Ureter (tissue), 1 donor: Measurements from ENCODE around the gene GCM1. TPM values are rescaled to one million over a fixed set of nuclear protein-coding genes. Genes with fewer than 3 reads are reported as not detected.

Source experiments
- DNase-seq: peaks from one replicate; pipeline ENCODE4 v3.0.0-alpha.2; 2020; ENCODE audit warnings: low spot score
- total RNA-seq: library from RNA; stranded (reverse); gene quantifications from one replicate; pipeline ENCODE4 v1.2.4, GENCODE V29; 2023
- donor health status: DM: yes; HTN: yes; CAD: no.

The GCM1 gene
- total RNA-seq, 1 donor from 2014 or later: not detected

DNA sequence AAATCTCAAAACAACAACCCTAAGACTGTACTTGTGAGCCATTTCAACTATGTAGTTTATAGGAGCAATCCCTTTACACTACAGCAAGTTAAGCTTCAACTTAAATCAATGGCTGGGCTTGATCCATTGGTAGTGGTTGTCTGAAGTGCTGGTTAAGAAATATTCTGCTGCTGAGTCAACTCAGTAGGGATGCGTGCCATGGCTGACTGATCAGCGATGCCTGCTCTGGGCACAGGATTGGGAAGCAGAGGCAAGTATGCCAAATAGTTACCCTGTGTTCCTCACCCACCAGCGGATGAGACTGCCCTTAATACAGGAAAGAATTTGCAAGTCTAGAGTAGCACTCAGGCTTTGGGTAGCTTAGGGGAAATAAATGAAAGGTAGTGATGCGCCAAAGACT lies 41.5 kb downstream of the GCM1 start:
- no peak for DNase-seq

DNA sequence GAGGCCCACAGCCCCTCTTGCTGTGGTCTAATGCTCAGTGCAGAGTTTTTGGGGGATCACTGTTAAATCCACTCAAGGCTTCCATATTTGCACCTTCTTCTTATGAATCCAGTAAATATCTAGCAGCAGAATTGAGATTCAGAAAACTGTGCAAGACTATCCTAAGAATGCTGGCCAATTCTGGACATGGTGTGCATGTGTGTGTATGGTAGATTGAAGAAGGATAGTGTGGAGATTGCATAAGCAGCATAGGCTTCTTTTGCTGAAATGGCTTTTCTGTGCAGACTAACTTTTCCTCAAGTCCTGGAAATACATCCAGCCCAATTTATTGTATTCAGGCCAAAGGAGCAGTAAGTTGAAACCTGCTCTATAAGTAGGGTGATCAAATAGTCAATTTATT lies 43.7 kb downstream of the GCM1 start:
- DNase-seq: no peak

DNA sequence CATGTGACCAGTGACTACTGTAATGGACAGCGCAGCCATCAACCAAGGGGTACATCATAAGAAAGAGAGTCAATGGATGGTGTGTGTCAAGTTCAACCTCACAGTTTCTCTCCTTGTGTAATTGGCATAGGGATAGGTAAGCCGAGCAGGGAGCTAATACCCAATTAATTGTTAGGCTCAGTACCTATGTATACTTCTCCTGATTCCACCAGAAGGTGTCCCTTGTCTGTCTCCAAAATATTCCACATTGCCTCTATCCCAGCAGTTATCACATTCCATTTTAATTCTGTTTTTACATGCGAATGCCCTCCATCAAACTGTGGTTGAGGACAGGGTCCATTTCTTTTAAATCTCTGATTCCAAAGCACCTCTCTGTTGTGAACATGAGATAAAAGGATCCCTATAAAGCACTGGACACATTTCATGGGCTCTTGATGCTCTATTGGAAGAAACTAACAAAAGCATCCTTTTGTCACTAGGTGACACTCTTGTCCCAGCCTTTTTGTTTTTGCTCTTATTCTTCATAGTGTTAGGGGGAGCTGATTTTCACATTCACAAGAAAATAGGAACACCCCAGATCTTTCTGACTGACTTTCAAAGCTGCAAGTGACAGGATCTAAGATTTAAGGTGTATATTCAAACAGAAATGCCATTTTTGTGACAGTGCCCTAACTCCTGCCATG lies 44.5 kb downstream of the GCM1 start:
- no peak for DNase-seq

DNA sequence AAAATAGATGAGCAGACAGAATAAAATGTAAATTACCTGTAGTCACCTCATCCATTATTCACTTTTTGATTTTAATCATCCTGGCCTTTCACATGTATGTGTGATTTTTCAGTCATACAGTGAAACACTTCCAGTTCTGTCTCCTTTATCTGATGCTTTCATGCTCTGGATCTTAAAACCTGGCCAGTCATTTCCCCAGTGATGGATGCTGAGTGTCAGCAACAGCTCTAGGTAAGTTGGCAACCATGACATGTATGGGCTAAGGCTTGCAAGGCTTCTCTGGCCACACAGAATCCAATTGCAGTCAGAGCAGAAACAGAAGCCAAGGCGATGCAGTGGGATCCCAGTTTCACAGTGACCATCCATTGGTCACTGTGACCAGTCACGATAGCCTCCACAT lies 47.6 kb downstream of the GCM1 start:
- no peak for DNase-seq

DNA sequence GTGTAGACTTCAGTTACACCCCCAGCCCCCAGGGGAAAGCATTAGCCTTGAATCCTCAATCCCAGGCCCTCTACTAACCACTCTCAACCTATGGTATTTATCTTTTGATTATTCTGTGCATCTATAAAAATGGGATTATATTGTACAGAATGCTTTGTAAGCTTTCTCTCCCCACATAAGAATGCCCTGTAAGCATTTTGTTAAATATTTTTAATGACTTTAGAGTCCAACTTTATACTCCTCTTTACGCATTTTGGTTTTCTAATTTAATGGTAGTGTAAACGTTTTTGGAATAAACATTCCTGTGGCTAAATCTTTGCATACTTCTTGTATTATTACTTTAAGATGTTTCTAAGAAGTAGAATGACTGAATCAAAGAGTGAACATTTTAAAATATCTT lies 48.1 kb downstream of the GCM1 start:
- no peak for DNase-seq

DNA sequence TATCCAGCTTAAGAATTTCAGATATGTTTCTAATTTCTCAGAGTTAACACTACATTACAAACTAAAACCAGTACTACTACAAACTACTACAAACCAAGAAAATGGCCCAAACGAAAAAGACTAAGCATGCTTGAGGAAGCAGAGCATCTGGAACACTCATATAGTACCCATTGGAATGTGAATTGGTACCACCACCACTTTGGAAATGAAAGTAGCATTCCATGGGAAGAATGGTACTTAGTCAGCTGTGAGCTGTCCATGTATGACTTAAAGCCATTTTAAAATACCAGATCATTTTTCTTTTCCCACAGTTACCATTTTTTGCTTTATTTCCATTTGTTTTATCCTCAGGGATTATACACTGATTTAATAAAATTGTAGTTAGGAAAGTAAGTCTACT lies 52.9 kb downstream of the GCM1 start:
- DNase-seq: no peak

DNA sequence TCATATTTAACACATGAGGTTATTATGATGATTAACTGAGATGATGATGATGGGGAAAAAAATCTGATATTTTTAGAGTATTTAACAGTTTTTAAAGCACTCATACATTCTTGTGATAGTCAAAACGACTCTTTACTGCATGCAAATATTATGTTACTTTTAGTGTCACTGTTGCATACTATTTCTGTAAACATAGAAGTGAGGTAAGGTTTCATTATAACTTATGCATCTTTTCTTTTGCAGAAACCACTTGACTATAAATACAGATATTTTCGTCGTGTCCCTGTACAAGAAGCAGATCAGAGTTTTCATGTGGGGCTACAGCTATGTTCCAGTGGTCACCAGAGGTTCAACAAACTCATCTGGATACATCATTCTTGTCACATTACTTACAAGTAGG lies 53.4 kb downstream of the GCM1 start:
- DNase-seq: no peak

DNA sequence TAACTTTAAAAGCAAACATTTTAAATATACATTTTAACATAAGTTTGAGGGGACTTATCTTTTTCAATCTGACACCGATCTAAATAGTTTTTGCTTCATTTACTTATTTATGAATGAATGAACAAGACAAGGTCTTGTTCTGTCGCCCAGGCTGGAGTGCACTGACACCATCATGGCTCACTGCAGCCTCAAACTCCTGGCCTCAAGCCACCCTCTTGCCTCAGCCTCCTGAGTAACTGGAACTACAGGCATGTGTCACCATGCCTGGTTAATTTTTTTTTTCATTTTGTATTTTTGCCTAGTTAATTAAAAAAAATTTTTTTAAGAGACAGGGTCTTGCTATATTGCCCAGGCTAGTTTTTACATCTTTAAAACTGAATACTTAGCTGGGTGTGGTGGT lies 58.1 kb downstream of the GCM1 start:
- no peak for DNase-seq

DNA sequence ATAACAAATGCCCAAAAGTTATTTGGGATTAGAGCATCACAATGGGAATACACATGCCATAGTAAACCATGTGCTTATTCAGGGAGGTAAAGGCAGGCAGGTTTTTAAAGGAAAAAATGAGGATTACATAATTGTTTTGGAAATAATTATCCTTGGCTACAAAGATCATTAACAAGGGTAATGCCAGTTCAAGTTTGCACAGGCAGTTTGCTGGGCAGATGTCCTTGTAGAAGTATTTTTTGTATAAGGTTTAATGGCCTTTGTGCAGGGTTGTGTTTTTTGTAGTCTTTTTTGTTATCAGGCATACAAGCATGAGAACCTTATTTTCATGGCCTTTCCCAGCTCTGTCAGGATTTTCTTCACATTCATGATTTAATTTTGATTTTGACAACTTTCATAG lies 58.7 kb downstream of the GCM1 start:
- no peak for DNase-seq

DNA sequence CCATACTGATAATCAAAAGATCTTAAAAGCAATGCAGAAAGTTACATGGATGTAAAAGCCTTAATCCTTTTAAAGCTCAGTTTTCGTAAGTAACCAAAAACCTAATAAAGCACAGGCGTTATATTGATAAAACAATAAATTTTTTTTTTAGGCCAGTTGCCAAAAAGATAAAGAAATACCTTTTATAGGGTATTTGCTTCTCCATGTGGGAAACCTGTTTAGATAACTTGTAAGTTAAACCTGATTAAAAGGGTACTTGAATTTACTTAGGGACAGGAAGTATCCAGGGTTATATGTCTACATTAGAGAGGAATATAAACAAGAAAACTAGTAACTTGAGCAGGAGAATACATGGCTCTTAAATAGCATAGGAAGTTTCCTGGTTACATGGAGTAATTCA lies 62.3 kb downstream of the GCM1 start:
- DNase-seq: no peak

DNA sequence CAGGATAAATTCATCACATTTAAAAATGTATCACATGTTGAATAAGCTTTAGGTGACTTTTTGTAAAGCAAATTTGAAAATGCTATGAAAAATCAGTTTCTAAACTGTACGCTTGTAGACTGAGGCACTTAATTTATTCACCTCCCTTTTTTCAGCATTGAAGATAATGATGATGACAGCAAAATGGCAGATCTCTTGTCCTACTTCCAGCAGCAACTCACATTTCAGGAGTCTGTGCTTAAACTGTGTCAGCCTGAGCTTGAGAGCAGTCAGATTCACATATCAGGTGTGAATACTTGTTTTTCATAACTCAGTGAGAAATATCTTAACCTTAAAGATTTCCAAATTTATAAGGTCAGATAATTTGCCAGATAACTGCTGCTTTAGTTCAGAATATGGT lies 67.8 kb downstream of the GCM1 start:
- no peak for DNase-seq

Other genes with a start within 250 kb of the GCM1 start
- gene GSTA3, start 239.1 kb downstream of the GCM1 start, total RNA-seq: not detected
- 12.2 TPM for gene GSTA4, start 153.6 kb downstream of the GCM1 start, total RNA-seq
- gene CILK1, start 87.0 kb downstream of the GCM1 start, total RNA-seq: 14.5 TPM
- gene FBXO9, start 83.4 kb downstream of the GCM1 start, total RNA-seq: 78.3 TPM
- 64.5 TPM for gene ELOVL5, start 200.1 kb upstream of the GCM1 start, total RNA-seq